Measurements from ENCODE around the gene MVB12B.
"Not testable (repeated sequence)": the region's sequence is repeated elsewhere in the genome, so short reads cannot be mapped to it uniquely, and the experiment has no call there.

MVB12B gene

GRCh38 chr9:126526218-126527108, 199.8 kb downstream of the MVB12B start:
- DNase-seq: no peak

- no peak for DNase-seq
Measured at GRCh38 chr9:126527109-126527825, 200.6 kb downstream of the MVB12B start.

GRCh38 chr9:126528111-126528510, 201.5 kb downstream of the MVB12B start:
- DNase-seq: no peak

GRCh38 chr9:126528915-126529314, 202.3 kb downstream of the MVB12B start:
- DNase-seq: no peak

GRCh38 chr9:126531035-126531571, 204.5 kb downstream of the MVB12B start:
- DNase-seq: no peak

- no peak for DNase-seq
Measured at GRCh38 chr9:126531591-126531990, 205.0 kb downstream of the MVB12B start.

- no peak for DNase-seq
Measured at GRCh38 chr9:126532019-126532462, 205.4 kb downstream of the MVB12B start.

- no peak for DNase-seq
Measured at GRCh38 chr9:126532489-126532888, 205.9 kb downstream of the MVB12B start.

GRCh38 chr9:126532951-126533925, 206.6 kb downstream of the MVB12B start:
- no peak for DNase-seq

- DNase-seq: no peak
Measured at GRCh38 chr9:126533926-126534310, 207.3 kb downstream of the MVB12B start.

GRCh38 chr9:126534431-126535186, 208.0 kb downstream of the MVB12B start:
- no peak for DNase-seq

- no peak for DNase-seq
Measured at GRCh38 chr9:126536131-126536530, 209.5 kb downstream of the MVB12B start.

- DNase-seq: no peak
Measured at GRCh38 chr9:126536841-126537465, 210.3 kb downstream of the MVB12B start.

GRCh38 chr9:126538550-126538949, 211.9 kb downstream of the MVB12B start:
- DNase-seq: no peak

- not testable (repeated sequence) for DNase-seq
Measured at GRCh38 chr9:126540398-126540797, 213.8 kb downstream of the MVB12B start.

GRCh38 chr9:126543490-126543889, 216.9 kb downstream of the MVB12B start:
- no peak for DNase-seq

- no peak for DNase-seq
Measured at GRCh38 chr9:126545106-126545505, 218.5 kb downstream of the MVB12B start.

- DNase-seq: no peak
Measured at GRCh38 chr9:126546036-126546435, 219.4 kb downstream of the MVB12B start.

- DNase-seq: no peak
Measured at GRCh38 chr9:126548312-126548711, 221.7 kb downstream of the MVB12B start.

GRCh38 chr9:126549246-126550006, 222.8 kb downstream of the MVB12B start:
- DNase-seq: no peak

All from stimulated activated CD4-positive, alpha-beta T cell treated with anti-CD3 and anti-CD28 coated beads, Interleukin-12 subunit alpha, Interleukin-12 subunit beta, amount 100 ng/mL, for 4 hours (primary cell).